NCI-H2081 (cell line): ENCODE data around the gene SNX32.
A peak's percentile ranks its signal among the peaks of the same experiment; 100 is the strongest.

Experiments used
- DNase-seq, 2 experiments: peaks; one replicate each; lab custom pipeline; 2025; lab: John Stamatoyannopoulos, UW

SNX32 gene

GRCh38 chr11:65833297-65834030 lies at the start of gene SNX32:
Gene SNX32 (plus strand): TSS chr11:65833963. CDS start chr11:65834066, 103 bp downstream.
- DNase-seq: peak; percentile 86 to 94

- no peak for DNase-seq
These were observed 48.3 kb upstream of the SNX32 start for GRCh38 chr11:65785319-65786007.

GRCh38 chr11:65786008-65786785 lies 47.6 kb upstream of the SNX32 start:
- DNase-seq: no peak

GRCh38 chr11:65786786-65787636 lies 46.8 kb upstream of the SNX32 start, which contains the start of gene OVOL1:
Gene OVOL1 (plus strand): TSS chr11:65787063. CDS start chr11:65787374, 311 bp downstream.
- DNase-seq: no peak

GRCh38 chr11:65787649-65788622 lies 45.8 kb upstream of the SNX32 start:
- no peak for DNase-seq

GRCh38 chr11:65788821-65789220 lies 44.9 kb upstream of the SNX32 start:
- no peak for DNase-seq

GRCh38 chr11:65789230-65790103 lies 44.3 kb upstream of the SNX32 start:
- DNase-seq: no peak

GRCh38 chr11:65790104-65790901 lies 43.5 kb upstream of the SNX32 start:
- DNase-seq: no peak

- no peak for DNase-seq
These were observed 42.7 kb upstream of the SNX32 start for GRCh38 chr11:65790902-65791650.

GRCh38 chr11:65791719-65792213 lies 42.0 kb upstream of the SNX32 start:
- DNase-seq: peak; percentile 77 to 86

GRCh38 chr11:65792456-65792855 lies 41.3 kb upstream of the SNX32 start:
- no peak for DNase-seq

- DNase-seq: peak; percentile 76 to 89
These were observed 40.6 kb upstream of the SNX32 start for GRCh38 chr11:65793144-65793581.

GRCh38 chr11:65793625-65794400 lies 40.0 kb upstream of the SNX32 start:
- peak; percentile 26 to 78 for DNase-seq

GRCh38 chr11:65794570-65795510 lies 38.9 kb upstream of the SNX32 start:
- no peak for DNase-seq

- DNase-seq: no peak
These were observed 36.8 kb upstream of the SNX32 start for GRCh38 chr11:65796726-65797601.
